Natural killer cell treated with Interleukin-12 subunit alpha and Interleukin-12 subunit beta and Interleukin-15 and Interleukin-18, amount 100 ng/mL, for 72 hours (primary cell): ENCODE measurements around the gene PHF13. TPM values are rescaled to one million over a fixed set of nuclear protein-coding genes. Genes with fewer than 3 reads are reported as not detected.
A peak's percentile ranks its signal among the peaks of the same experiment; 100 is the strongest.
"Not testable (repeated sequence)": the region's sequence is repeated elsewhere in the genome, so short reads cannot be mapped to it uniquely, and the experiment has no call there.

Experiments used
- ATAC-seq, 2 donors: fragments of 150-1000 bp; cut with Tn5 transposase in 1 of 2; sonication (Bioruptor Pico), chemical (Tn5 transposase) in 1 of 2; 2 replicates each; pipeline ENCODE4 v1.10.0; 2021
- DNase-seq: peaks from one replicate; pipeline ENCODE4 v3.0.0; 2022; ENCODE audit warnings: low spot score
- H3K27ac Mint-ChIP-seq, 2 donors: 1 replicate in 1 of 2; 2 replicates in 1 of 2; pipeline ENCODE4 v1.8.0; 2022; ENCODE audit warnings: mixed read lengths in 2 of 2, mild to moderate bottlenecking in 1 of 2, moderate library complexity in 1 of 2
- H3K27me3 Mint-ChIP-seq, 2 donors: 1 replicate in 1 of 2; 2 replicates in 1 of 2; pipeline ENCODE4 v1.8.0; 2022; ENCODE audit warnings: mixed read lengths in 2 of 2
- H3K36me3 Mint-ChIP-seq: one replicate; pipeline ENCODE4 v1.8.0; 2022; ENCODE audit warnings: mixed read lengths
- H3K4me1 Mint-ChIP-seq, 2 donors: 1 replicate in 1 of 2; 2 replicates in 1 of 2; pipeline ENCODE4 v1.8.0; 2022; ENCODE audit warnings: low read depth in 2 of 2, mixed read lengths in 2 of 2, mild to moderate bottlenecking in 1 of 2
- H3K4me3 Mint-ChIP-seq: one replicate; pipeline ENCODE4 v1.8.0; 2022; ENCODE audit warnings: mixed read lengths
- H3K9me3 Mint-ChIP-seq: 2 replicates; pipeline ENCODE4 v1.8.0; 2022; ENCODE audit warnings: mixed read lengths
- total RNA-seq, 2 donors: library from RNA; stranded (reverse); gene quantifications; one replicate each; pipeline ENCODE4 v1.2.3, GENCODE V29; 2022

The PHF13 gene
- total RNA-seq, 2 donors from 2014 or later, result 10.8 to 14.7 TPM

- H3K36me3 Mint-ChIP-seq, result no peaks in the 10 kb centered on the region
- no peak for ATAC-seq
- no peaks in the 10 kb centered on the region for H3K9me3 Mint-ChIP-seq
- H3K4me3 Mint-ChIP-seq, result no peak overlapping the region
- H3K27ac Mint-ChIP-seq, result no peak overlapping the region
- no peaks in the 10 kb centered on the region for H3K27me3 Mint-ChIP-seq
- no peak for DNase-seq
- peaks cover 0 to 3% of the 10 kb centered on the region in 2 donors for H3K4me1 Mint-ChIP-seq
Measured at GRCh38 chr1:6660415-6661049, 47.0 kb downstream of the PHF13 start.

DNA sequence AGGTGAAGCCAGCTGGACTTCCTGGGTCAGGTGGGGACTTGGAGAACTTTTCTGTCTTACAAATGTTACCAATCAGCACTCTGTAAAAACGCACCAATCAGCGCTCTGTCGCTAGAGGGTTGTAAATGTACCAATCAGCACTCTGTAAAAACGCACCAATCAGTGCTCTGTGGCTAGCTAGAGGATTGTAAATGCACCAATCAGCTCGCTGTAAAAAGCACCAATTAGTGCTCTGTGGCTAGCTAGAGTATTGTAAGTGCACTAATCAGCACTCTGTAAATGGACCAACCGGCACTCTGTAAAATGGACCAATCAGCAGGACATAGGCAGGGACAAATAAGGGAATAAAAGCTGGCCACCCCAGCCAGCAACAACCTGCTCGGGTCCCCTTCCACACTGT, 48.9 kb downstream of the PHF13 start:
- H3K4me1 Mint-ChIP-seq, H3K9me3 Mint-ChIP-seq, H3K27ac Mint-ChIP-seq, DNase-seq, H3K4me3 Mint-ChIP-seq, H3K27me3 Mint-ChIP-seq, H3K36me3 Mint-ChIP-seq, ATAC-seq: not testable (repeated sequence)

DNA sequence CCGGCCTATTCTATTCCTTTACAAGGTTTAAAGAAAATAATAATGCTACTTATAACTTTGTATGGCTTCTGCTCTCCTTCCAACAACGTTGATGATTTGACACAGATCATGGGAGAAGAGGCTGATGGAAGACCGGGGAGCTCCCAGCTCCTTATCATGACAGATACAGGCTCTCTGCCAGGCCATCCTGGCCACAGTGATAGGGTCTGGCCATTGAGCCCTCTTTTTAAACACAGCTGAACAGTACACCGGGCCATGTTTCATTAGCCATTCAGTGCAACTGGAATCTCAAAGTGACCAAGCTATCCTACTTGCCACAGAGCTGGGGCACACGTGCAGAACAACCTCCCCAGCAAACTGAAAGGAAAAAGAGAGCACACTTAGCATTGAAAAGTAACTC, 53.2 kb downstream of the PHF13 start:
- Mint-ChIP-seq H3K36me3 (no peaks in the 10 kb centered on the region), H3K27ac (no peak overlapping the region), H3K27me3 (no peaks in the 10 kb centered on the region), H3K9me3 (no peaks in the 10 kb centered on the region), H3K4me1 (peaks cover 0 to 6% of the 10 kb centered on the region in 2 donors), H3K4me3 (no peak overlapping the region)
- no peak for ATAC-seq
- DNase-seq, result no peak

DNA sequence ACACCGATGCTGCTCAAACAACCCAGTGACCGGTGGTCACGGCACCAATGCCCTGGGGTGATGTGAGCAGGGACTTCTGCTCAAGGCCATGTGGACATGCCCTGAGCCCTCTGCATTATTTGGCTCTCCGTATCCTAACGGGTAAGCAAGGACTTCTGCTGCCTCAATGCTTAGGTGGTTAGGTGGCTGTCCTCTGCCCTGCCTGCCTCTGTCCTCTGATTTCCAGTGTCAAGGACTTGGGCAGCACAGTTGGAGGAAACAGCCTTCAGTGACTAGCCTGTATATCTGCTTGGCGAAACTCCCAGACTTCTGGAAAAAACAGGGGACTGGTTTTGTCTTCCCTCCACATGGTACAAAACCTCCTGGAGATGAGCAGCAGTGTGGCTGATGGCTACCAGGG, 53.6 kb downstream of the PHF13 start:
- no peak for DNase-seq
- Mint-ChIP-seq H3K4me3 (no peak overlapping the region), H3K36me3 (no peaks in the 10 kb centered on the region)

DNA sequence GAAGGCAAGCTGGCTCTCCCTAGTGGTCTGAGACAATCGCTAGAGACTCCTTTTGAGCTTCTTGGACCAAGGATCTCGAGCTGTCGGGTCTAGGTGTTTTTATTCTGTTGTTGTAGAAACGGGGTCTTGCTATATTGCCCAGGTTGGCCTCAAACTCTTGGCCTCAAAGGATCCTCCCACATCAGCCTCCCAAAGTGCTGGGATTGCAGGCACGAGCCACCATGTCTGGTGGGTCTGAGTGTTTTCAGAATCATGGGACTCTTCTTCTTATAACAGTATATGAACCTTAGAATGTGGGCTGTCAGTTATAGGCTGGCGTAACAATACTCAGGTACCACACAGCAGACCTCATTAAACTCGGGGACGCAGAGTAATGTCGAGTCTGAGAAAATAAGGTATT, 55.0 kb downstream of the PHF13 start:
- no peaks in the 10 kb centered on the region for H3K36me3 Mint-ChIP-seq
- no peak overlapping the region for H3K4me3 Mint-ChIP-seq
- DNase-seq (no peak), ATAC-seq (no peak)
- H3K9me3 Mint-ChIP-seq, result no peaks in the 10 kb centered on the region
- H3K27ac Mint-ChIP-seq, result no peak overlapping the region
- no peaks in the 10 kb centered on the region for H3K27me3 Mint-ChIP-seq
- H3K4me1 Mint-ChIP-seq, result peaks cover 0 to 5% of the 10 kb centered on the region in 2 donors

More for the DNA sequence above, 53.6 kb downstream of the PHF13 start:
- H3K4me1 Mint-ChIP-seq, result peaks cover 0 to 6% of the 10 kb centered on the region in 2 donors
- no peak for ATAC-seq
- no peaks in the 10 kb centered on the region for H3K9me3 Mint-ChIP-seq
- peak overlapping the region in 1 of 2 donors; percentile 21 for H3K27ac Mint-ChIP-seq
- no peaks in the 10 kb centered on the region for H3K27me3 Mint-ChIP-seq

DNA sequence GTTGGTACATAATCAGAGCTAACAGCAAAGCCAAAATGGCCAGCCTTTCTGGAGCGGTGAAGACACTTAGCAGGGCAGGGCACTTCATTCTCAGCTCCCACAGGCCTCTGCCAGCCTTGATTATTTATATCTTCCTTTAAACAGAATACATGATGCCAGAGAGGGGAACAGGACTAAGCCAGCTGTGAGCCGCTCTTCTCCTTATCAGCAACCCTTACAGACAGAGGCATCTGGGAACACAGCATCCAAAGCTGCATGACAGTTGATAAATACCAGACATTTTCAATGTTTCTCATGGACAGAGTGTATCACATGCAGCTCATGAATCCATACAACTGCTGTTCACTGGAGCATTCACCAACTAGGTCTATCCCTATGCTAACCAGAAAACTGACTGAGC, 59.0 kb downstream of the PHF13 start:
- Mint-ChIP-seq H3K4me3 (no peak overlapping the region), H3K36me3 (peaks cover 6% of the 10 kb centered on the region), H3K27ac (no peak overlapping the region), H3K27me3 (no peaks in the 10 kb centered on the region), H3K9me3 (no peaks in the 10 kb centered on the region), H3K4me1 (peaks cover 0 to 2% of the 10 kb centered on the region in 2 donors)
- ATAC-seq, result no peak
- no peak for DNase-seq

Other genes with a start within 250 kb of the PHF13 start
- 10 to 100 TPM; 49.5 to 87.5 TPM for gene ACOT7, start 220.0 kb upstream of the PHF13 start, total RNA-seq
- not detected for gene HES2, start 193.8 kb upstream of the PHF13 start, total RNA-seq
- gene ESPN, start 189.0 kb upstream of the PHF13 start, total RNA-seq, result under 1 TPM; 0.14 to 0.84 TPM
- 100 to 1,000 TPM in 1 of 2 donors, 10 to 100 TPM in 1; 83.6 to 106 TPM for gene TNFRSF25, start 147.6 kb upstream of the PHF13 start, total RNA-seq
- under 1 TPM; 0.33 to 0.81 TPM for gene PLEKHG5, start 122.1 kb upstream of the PHF13 start, total RNA-seq
- 10 to 100 TPM; 41.6 to 80.5 TPM for gene NOL9, start 59.2 kb upstream of the PHF13 start, total RNA-seq
- not detected for gene TAS1R1, start 58.4 kb upstream of the PHF13 start, total RNA-seq
- gene ZBTB48, start 33.7 kb upstream of the PHF13 start, total RNA-seq, result 10 to 100 TPM; 29.8 to 50.5 TPM
- 10 to 100 TPM; 20.2 to 46.2 TPM for gene KLHL21, start 10.9 kb upstream of the PHF13 start, total RNA-seq
- gene THAP3, start 11.1 kb downstream of the PHF13 start, total RNA-seq, result 10 to 100 TPM; 18.7 to 33.2 TPM
- 10 to 100 TPM; 60.7 to 96.8 TPM for gene DNAJC11, start 88.1 kb downstream of the PHF13 start, total RNA-seq
- gene CAMTA1, start 171.7 kb downstream of the PHF13 start, total RNA-seq, result 10 to 100 TPM; 36.5 to 57.5 TPM